HG02885 (cell line): ENCODE data around the gene CCDC91.

ENCODE experiments used
- ATAC-seq: cut with Tn5 transposase; IDR thresholded peaks from one replicate; pipeline ENCODE4 v1.9.1; 2021; ENCODE audit warnings: mild to moderate bottlenecking; ENCODE audit not compliant: unreplicated experiment, poor library complexity

Gene CCDC91, protein sequence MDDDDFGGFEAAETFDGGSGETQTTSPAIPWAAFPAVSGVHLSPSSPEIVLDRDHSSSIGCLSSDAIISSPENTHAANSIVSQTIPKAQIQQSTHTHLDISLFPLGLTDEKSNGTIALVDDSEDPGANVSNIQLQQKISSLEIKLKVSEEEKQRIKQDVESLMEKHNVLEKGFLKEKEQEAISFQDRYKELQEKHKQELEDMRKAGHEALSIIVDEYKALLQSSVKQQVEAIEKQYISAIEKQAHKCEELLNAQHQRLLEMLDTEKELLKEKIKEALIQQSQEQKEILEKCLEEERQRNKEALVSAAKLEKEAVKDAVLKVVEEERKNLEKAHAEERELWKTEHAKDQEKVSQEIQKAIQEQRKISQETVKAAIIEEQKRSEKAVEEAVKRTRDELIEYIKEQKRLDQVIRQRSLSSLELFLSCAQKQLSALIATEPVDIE

DNA sequence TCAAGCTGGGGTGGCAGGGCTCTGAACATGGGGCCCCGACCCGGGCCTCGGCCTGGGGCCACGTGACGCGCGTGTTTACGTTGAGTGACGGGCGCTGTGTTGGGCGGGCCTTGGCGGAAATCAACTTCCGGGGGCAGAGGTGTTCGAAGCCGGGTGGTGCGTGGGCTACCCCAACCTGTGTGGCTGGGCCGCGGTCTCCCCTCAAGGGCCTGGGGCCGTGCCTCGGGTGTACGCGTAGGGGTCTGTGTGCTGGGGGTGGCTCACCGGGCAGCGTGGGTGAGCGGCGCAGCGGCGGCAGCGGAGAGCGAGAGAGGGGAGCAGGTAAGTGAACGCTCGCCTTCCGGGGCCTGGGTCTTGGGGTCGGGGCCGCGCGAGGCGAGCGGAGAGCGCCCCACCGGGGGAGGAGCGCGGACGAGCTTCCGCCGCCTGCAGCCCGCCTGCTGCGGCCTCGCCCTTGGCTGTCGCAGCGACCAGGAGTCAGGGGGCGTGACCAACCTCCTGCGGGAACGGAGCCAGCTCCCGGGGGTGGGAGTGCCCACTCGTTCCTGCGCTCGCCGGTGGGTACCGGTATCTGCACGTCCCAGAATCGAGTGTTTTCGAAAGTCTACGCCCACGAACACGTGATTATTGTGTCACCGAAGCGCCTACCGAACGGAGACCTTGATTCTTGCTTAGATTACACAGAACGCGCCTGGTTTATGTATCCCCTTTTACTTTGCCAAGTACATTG is at the start of gene CCDC91:
CCDC91 (plus strand) TSS at position 136 of the 730 bp plus-strand sequence. CDS start 66,760 bp downstream, outside the sequence.
- peak; percentile 89 for ATAC-seq

DNA sequence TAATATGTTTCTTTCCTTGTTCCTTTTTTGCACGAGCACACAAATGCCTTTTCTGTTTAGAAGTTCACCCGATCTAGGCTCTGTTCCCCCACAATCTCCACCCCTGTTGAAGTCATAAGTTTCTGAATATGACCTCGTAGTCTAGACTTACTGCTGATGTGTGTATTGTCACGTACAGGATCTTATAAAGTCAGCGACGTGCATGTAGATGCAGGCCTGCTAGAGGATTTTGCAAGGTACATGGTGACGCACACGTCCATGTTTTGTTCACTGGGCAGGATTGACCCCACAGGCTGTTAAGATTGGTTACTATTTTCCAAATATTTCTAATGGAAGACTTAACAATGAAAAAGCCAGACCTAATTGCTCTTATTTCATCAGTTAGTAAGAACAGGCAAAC is 46.2 kb upstream of the CCDC91 start:
- ATAC-seq, result no peak

DNA sequence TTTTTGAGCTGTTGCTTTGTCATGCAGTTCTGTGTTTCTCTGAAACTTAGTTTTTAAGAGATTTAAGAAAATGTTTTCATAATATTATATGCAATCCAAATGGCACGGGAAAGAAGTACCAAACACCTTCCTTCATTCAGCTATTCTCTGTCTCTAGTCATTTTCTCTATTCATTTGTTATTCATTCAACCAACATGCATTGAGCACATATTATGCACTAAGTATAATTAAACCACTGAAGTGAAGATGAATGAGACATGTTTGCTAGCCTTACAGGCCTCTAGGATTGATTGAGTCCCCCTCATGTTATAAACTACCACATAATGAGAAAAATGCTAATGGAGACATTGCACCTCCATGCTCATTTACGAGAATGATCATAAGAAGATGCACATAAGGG is 45.7 kb upstream of the CCDC91 start:
- ATAC-seq, result no peak

DNA sequence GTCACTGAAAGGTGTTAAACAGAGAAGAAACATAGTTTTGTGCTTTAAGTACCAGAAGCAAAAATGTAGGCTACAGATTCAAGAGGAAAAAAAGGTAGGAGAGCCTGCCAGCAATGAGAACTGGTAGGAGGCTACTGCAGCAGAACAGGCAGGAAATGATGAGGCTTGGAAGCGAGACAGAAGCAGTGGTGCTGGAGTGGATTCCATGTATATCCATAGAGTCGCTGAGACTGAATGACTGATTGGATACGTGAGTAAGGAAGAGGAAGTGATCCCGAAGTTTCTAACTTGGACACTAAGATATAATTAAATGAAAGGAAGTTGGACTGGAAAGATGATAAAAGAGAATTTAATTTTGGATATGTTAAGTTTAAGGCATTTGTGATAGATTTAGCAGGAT is 45.0 kb upstream of the CCDC91 start:
- ATAC-seq, result no peak

DNA sequence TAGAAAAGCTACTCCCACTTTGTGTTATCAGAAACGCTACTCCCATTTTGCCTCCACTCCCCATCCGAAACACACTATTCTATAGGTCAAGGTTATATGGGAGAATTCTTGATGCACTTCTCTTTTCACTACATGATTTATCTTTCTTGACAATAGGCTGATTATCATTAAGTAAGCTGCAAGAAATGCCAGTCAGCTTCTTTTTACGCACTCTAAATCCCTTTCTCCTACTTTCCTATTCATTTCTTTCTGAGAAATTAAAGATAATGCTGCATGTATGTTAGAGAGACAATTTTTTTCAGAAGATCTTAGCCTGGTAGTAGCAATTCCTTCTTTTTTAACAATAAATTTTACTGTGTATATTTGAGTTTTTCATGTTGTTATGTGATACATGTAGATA is 41.0 kb upstream of the CCDC91 start:
- no peak for ATAC-seq

DNA sequence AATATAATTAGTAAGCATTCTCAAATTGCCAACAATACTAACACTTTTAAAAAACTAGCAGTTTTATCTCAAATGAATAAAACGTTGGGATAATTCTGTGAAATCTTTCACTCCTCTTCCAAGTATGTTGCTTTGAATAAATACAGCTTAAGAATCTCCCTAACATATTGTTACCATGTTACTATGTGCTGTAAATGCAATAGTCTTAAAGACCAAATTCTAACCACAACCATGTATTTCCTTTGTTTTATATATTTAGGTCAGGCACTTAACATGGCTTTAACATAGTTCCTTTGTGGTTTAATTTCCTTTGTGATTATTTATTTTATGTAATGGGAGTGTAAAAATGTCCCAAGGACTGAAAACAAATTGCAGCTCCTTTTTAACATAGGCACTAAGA is 33.9 kb upstream of the CCDC91 start:
- no peak for ATAC-seq

DNA sequence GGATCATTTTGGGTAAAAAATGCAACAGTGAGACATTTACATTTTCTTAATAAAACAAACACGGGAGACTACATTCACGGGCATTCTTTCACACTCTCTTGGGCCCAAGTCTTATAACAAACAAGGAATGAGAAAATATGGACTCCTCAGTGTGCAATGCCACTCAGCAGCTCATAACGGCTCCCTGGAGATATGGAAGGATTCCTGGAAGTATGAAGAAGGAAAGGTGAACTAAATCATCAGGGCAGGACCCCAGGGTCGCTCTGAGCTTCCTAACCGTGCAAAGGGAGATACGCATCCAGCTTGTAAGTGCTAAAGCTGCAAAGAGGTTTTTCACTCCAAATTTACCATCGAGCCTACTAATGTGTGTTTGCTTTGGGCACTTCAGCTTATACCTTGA is 33.5 kb upstream of the CCDC91 start:
- ATAC-seq, result no peak

DNA sequence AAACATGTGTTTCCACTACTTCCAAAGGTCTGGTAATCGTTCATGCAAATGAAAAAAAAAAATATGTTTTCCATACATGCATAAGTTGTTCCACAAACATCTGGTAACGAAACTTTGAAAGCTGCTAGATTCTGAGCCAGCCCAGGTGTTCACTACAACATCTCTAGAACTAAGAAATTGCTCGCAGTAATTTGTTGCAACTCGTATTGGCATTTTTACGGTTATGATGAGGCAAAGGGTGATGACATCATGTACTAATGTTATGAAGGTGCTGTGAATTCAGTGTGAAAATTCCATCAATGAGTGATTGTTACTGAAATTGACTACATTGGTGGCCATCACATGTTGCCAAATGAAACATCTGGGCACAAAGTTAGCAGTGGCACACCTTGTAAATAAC is 31.9 kb upstream of the CCDC91 start:
- no peak for ATAC-seq

DNA sequence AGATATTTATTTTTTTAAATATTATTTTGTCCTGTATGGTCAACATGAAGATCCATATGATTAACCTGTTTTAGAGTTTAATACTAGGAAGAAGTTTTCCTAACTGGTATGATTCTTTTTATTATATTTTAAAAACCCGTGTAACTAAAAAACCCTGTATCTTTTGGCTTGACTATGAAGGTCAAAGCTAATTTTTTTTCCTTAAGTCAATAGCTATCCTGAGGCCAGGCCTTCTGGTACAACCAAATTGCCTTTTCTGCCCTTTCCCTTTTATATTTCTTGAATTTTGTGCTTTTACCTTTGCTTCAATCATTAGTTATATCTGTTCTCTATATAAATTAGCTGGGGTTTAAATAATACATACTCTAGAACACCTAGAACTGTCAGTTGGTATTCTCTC is 30.6 kb upstream of the CCDC91 start:
- no peak for ATAC-seq

DNA sequence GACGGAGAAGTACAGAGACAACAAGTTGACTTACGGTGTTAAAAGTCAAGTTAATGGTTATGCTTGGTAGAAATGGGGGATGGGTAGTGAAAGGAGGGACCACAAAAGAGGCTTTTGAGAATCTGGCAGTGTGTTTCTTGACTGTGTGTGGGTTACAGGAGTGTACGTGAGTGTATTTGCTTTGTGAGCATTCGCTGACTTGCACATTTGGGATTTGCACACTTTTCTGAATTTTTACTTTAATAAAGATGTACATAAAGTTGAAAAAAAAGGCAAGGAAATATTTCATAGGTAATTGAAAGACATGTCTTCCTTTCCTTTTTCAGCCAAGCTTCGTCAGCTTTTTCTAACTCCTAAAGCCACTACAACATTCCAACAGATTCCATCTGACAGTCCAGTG is 28.6 kb upstream of the CCDC91 start:
- ATAC-seq, result no peak

DNA sequence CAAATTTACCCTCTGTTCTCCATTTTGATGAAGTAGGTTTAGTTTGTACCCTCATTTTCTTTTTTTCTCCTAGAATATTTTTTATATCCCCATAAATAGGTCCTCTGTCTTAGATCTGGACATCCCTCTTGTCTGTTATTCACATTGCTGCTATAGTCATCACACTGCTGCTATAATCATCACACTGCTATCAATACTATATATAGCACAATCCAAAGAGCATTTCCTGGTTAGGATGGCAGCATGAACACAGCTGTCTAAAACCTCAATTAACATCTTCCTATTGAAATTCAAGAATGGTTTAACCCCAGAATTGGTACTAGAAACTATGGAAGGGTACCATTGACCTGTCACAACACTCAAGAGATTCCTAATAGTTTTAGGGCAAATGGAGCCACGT is 27.6 kb upstream of the CCDC91 start:
- ATAC-seq, result no peak

DNA sequence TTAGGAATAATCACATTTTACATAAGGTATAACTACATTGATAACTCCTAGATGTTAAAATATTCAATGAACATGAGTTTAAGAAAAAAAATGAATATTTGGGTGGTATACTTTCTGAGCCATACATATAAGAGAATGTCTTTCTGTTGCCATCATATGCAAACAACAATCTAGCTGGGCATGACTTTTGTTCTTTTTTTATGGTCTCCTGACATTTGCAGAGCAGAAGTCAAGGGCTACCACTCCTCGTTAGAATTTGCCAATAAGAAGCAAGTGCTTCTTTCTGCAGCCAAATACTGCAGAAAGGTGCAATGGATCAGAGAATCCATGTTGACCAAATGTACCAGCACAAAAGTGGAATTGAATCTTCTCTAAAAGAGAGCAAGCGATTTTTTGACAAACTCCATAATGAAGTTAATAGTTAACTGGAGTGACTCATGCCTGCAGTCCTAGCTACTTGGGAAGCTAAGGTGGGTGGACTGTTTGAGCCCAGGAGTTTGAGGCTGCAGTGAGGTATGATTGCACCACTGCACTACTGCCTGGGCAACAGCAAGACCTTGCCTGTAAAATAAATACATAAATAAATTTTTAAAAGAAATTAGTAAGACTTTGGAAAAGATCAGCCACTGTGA is 25.5 kb upstream of the CCDC91 start:
- ATAC-seq, result no peak

DNA sequence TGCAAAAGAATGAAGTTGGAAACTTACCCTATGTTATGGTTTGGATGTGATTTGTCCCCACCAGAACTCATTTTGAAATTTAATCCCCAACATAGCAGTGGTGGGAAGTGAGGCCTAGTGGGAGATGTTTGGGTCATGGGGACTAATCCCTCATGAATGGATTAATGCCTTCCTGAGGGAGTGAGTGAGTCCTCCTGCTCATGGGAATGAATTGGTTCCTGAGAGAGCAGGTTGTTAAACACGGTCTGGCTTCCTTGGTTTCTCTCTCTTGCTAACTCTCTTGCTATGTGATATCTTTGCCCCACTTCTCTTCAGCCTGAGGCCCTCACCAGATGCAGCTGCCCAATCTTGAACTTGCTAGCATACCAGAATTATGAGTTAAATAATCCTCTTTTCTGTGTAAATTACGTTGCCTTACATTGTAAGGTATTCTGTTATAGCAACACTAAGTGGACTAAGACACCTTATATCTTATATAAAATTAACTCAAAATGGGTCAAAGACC is 22.2 kb upstream of the CCDC91 start:
- ATAC-seq, result no peak

DNA sequence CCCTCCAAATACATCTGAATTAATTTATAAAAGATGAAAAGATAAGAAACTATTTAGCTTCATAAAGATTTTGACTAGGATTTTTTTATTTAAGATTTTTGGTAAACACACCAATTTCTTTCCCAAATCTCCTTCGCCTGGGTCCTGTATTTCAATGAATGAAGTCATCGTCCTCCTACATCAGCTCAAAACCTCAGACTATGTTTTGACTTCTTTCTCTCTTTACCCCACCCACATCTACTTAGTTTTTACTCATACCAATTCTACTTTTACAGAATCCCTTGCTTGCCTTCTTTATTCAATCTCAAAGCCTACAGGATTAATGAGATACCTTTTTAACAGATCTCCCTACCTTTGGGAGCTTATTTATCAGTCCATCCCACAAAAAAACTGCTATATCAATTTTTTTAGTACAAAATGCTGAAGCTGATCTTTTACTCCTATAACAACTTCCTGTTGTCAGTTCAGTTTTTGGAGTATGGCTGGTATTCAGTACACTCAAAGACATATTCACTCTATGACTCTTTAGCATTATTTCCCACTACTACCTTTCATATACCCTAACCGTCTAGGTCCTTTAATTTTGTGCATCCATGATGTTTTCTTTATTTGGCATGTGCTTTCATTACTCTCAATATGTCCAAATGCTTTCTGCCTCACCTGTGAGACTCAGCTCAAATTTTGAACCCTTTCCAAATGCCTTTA is 18.7 kb upstream of the CCDC91 start:
- peak; percentile 45 for ATAC-seq

DNA sequence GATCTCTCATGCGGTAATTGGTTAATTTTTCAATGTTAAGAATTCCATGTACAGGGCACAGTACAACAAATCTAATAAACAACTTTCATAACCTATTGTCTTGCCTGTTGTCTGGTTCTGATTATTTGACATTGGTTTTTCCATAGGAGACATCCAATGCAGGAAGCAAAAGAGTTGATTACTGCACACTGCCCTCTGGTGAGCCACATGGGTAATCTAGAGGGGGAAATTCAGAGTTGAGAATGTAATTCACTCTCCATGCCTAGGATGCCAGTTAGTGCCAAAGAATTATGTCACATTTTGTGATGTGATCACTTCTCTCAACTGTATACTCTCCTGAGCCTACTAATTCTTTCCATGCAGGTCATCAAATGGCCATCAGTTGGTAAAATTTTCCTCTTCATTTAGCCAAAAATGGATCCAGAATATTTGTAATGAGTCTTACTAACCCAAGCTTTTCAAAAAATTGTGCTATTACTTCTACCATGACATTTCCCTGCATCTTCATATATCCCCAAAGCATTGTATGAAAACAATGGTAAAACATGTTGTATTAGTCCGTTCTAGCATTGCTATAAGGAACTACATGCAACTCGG is 17.7 kb upstream of the CCDC91 start:
- no peak for ATAC-seq

DNA sequence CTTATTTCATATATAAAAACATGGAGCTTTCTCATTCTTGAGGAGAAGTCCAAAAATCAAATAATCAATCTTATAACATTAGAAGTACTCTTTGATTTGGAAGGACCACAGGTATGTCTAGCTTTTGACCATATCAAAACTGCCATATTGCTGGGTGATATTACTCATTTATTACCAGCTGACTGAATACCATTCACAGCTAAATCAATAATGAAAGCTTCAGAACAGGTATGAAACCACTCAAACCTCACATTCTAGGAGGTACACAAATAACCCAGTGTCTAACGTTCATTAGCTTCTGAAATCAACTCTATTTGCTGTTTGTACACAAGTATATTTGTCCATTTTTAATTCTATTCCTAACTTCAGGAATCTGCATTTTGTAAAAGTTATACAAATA is 16.8 kb upstream of the CCDC91 start:
- ATAC-seq, result no peak

DNA sequence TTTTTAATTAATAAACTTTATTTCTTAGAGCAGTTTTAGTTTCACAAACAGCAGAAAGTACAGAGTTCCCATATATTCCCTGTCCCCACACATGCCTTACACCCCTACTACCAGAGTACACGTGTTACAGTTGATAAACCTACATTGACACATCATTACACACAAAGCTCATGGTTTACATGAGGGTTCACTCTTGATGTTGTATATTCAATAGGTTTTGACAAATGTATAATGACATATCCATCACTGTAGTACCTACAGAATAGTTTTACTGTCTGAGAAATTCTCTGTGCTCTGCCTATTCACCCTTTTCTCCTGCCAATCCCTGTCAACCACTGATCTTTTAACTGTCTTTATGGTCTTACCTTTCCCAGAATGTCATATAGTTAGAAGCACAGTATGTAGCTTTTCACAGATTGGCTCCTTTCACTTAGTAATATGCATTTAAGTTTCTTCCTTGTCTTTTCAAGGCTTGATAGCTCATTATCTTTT is 15.1 kb upstream of the CCDC91 start:
- no peak for ATAC-seq

DNA sequence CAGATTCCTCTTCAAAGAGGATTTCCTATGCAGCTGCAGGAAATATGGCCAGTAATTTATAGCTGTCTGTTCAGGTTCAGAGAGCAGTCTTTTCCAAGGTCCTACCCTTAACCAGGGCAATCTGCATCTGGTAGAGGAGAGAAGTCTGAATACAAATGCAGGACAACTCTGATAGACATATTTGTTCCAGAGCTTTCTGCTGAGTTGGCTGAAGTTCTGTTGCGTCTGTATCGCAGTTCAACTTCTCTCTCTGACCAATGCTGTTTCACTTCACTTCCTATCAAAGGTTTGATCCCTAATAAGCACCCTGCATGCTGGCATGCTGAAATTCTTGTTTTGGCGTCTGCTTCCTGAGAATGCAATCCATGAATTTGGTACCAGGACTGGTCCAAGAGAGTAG is 14.0 kb upstream of the CCDC91 start:
- no peak for ATAC-seq

DNA sequence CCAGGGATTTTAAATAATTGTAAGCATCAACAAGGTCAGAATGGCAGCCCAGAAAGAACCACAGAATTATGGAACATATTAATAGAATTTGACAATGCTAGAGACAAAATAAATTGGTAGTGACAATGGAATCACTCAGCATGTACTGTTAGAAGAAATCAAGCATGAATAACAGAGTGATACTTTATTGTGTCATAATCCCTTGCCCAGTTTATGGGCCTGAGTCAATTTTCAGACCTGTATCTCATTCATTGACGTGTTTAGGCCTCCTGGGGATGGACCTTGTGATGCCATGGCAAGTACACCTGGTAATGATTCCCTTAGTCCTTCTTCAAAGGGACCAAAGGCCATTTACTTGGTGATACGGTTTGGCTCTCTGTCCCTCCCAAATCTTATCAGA is 12.8 kb upstream of the CCDC91 start:
- ATAC-seq, result no peak

DNA sequence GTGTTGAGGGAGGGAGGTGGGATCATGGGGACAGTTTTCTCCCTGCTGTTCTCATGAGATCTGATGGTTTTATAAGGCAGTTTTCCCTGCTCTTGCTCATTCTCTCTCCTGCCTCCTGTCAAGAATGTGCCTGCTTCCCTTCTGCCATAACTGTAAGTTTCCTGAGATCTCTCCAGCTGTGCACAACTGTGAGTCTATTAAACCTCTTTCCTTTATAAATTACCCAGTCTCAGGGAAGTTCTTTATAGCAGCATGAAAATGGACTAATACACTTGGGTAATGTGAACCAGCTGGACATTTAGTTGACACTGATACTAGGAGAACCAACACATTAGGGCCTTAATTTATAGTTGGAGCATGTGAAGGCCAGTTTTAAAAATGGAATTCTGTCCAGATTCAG is 12.4 kb upstream of the CCDC91 start:
- no peak for ATAC-seq
